OCI-LY7 (cell line): ENCODE results near the gene CERS4.

ENCODE experiments used
- EZH2phosphoT487 ChIP-seq: fragments of 200-600 bp; sonication (generic); IDR thresholded peaks from 2 replicates; pipeline ENCODE4 v1.6.1; 2018; ENCODE audit warnings: low read depth, borderline replicate concordance, mild to moderate bottlenecking, mixed run types, antibody characterized with exemption, low read length, moderate library complexity, mixed read lengths
- TF ChIP-seq, protein P1 (sequence below): fragments of 200-600 bp; sonication (generic); conservative IDR thresholded peaks from 2 replicates; pipeline ENCODE4 v1.5.1; 2014; ENCODE audit warnings: mild to moderate bottlenecking, antibody characterized with exemption, low read length, moderate library complexity, mixed read lengths

DNA sequence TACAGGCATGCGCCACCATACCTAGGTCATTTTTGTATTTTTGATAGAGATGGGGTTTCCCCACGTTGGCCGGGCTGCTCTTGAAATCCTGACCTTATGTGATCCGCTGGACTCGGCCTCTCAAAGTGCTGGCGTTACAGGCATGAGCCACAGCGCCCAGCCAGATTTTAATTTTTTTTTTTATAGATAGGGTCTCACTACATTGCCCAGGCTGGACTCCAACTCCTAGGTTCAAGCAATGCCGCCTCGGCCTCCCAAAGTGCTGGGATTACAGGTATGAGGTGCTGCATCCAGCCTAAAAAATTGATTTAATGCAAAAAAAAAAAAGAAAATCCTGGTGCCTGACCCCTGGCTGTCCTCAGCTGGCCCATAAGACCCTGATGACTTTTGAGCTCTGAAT is 24.9 kb upstream of the CERS4 start:
- no peak for TF ChIP-seq EZH2phosphoT487
- TF ChIP-seq, protein P1, sequence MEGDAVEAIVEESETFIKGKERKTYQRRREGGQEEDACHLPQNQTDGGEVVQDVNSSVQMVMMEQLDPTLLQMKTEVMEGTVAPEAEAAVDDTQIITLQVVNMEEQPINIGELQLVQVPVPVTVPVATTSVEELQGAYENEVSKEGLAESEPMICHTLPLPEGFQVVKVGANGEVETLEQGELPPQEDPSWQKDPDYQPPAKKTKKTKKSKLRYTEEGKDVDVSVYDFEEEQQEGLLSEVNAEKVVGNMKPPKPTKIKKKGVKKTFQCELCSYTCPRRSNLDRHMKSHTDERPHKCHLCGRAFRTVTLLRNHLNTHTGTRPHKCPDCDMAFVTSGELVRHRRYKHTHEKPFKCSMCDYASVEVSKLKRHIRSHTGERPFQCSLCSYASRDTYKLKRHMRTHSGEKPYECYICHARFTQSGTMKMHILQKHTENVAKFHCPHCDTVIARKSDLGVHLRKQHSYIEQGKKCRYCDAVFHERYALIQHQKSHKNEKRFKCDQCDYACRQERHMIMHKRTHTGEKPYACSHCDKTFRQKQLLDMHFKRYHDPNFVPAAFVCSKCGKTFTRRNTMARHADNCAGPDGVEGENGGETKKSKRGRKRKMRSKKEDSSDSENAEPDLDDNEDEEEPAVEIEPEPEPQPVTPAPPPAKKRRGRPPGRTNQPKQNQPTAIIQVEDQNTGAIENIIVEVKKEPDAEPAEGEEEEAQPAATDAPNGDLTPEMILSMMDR, result no peak
